Measurements from ENCODE around the gene TMEM35A.
"Not testable (repeated sequence)": the region's sequence is repeated elsewhere in the genome, so short reads cannot be mapped to it uniquely, and the experiment has no call there.

Gene TMEM35A, protein sequence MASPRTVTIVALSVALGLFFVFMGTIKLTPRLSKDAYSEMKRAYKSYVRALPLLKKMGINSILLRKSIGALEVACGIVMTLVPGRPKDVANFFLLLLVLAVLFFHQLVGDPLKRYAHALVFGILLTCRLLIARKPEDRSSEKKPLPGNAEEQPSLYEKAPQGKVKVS

DNA sequence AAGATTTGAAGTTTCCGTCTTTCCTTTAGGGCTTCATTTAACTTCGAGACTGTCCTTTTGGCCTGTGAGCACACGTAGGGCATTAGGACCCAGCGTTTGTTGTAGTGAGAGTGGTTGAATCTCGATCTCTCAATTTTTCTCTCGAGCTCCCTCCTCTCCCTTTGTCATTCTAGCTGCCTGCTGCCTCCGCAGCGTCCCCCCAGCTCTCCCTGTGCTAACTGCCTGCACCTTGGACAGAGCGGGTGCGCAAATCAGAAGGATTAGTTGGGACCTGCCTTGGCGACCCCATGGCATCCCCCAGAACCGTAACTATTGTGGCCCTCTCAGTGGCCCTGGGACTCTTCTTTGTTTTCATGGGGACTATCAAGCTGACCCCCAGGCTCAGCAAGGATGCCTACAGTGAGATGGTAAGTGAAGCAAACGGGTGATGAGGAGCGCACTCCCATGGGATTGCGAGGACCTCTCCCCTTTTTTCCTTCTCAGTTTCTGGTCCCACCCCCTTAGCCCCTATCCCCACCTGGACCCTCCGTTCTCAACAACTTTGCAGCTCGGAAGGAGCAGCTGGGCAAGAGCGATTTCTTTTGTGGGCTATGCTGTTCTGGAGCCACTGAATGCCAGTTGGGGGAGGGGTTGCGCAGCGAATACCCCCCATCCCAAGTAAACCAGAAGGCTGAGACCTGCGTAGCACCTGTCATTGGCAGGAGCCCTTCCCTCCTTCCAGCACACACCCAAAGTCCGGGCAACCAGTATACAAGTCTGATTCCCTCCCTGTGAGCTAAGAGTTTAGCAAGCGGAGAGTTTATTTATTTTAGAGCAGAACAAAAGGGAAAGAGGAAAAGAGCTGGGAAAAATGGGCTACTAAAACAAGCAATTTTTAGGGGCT lies at the start of gene TMEM35A:
Gene TMEM35A, plus strand, starts transcription at position 164 of the 883 bp plus-strand sequence. Its CDS starts 124 bp downstream, at position 288.
- DNase-seq: no peak

DNA sequence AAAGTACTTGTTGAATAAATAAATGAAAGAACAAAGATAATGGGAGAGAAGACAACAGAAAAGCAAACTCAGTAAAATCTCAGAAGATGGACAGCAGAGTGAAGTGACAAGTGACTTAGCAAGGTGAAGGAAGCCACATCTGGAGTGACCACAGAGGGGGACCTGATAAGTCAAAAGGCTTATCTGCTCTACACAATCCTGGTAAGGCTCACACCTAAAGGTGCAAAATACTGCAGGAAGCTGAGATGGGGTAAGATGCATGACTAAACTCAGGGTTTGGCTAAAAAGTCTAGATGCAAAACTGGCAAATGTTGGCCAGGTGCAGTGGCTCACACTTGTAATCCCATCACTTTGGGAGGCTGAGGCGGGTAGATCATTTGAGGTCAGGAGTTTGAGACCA lies 49.0 kb upstream of the TMEM35A start:
- no peak for DNase-seq

DNA sequence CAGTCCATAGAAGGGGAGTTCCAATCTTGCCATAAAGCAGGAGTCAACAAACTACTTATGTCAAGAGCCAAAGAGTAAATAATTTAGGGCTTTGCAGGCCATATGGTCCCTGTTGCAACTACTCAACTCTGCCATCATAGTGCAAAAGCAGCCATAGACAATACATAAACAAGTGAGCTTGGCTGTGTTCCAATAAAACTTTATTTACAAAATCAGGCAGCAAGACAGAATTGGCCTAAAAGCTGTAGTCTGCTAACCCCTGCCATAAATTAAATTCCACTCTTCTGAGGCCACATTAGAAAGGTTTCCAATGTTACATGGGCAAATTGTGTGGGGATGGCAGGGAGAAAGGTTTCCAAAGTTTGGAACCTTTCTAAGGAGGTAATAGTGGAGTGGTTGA lies 41.4 kb upstream of the TMEM35A start:
- DNase-seq: no peak

DNA sequence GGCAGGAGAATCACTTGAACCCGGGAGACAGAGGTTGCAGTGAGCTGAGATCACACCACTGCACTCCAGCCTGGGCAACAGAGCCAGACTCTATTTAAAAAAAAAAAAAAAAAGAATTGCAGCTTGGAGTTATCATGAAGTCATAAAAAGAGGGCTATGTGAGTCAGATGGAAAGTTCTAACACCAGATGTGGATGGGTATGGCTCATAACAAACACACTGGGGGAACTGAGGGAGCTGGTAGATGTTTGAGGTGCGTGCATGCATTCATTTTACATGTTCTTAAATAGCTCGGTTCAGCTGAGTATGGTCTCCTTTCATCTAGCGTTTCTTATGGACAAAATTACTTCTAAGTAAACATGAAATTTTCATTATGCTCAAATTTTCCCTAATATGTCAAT lies 38.5 kb upstream of the TMEM35A start:
- DNase-seq: peak; percentile 58

DNA sequence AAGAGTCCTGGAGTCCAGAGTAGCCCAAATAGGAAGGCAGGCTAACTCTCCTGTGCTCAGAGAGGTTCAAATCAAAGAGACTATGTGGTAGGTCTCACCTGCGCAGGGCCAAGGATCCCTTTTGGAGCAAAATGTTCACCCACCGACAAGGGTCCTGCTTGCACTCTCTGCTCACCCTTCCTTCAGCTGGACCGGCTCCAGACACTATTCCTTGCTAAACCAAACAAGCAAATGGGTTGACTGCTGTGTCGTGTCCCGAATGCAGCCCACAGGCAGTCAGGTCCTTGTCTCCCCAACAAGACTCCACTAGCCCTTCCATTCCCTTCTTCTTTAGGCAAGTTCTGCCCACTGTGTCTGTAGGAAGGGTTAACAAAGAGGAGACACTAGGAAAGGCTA lies 27.5 kb upstream of the TMEM35A start:
- no peak for DNase-seq

DNA sequence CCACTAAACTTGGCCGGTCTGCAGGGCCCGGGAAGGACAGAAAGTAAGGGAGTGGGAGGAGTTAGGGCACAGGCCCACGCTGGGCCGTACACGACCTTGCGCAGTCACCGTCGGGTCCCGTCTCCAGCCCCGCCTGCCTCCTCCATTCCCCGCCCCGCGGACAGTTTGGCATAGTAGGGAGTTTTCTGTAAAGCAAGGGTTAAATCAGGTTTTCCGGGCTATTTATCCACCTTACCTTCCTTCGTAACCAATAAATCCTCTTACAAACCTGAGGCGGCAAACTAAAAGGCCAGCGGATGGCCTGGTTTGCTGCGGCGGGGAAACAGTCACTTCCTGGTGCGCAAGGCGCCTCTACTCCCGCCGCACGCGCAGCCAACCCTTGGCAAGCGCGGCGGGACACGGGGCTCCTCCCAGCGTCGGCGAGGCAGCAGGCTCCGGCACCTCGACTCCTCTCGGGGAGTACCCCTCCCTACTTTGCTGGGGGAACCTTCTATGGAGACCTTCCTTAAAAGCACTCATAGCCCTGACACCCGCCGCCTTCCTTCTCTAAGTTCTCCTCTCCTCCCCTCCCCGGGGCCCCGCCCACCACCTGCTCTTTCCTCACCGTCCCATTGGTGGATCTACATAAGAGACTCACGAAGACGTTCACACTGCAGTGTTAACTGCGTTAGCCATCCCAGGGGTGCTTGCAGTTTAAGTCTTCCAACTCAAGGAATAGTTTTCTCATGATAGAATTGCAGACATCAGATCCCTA lies 27.0 kb upstream of the TMEM35A start, which contains the start of gene TRMT2B:
Gene TRMT2B, minus strand, starts transcription at position 563 of the 754 bp plus-strand sequence. CDS start 9,822 bp downstream, outside the sequence.
- peak; percentile 84 for DNase-seq

DNA sequence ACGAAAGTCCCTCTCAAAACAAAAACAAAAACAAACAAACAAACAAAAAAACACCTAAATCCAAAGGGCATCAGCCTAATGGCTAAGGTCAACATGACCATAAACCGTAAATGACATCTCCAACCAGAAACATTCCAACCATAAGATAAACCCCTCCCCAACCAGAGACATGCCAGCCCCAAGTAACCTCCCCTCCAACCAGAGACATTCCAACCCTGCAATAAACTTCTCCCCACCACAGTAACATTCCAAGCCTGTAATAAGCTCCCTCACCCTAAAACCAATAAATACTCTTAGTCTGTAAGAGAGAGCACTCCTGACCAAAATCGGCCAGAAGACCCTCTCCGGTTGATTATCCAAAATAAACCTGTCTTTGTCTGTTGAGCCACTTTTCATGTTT lies 22.1 kb upstream of the TMEM35A start:
- DNase-seq: not testable (repeated sequence)

DNA sequence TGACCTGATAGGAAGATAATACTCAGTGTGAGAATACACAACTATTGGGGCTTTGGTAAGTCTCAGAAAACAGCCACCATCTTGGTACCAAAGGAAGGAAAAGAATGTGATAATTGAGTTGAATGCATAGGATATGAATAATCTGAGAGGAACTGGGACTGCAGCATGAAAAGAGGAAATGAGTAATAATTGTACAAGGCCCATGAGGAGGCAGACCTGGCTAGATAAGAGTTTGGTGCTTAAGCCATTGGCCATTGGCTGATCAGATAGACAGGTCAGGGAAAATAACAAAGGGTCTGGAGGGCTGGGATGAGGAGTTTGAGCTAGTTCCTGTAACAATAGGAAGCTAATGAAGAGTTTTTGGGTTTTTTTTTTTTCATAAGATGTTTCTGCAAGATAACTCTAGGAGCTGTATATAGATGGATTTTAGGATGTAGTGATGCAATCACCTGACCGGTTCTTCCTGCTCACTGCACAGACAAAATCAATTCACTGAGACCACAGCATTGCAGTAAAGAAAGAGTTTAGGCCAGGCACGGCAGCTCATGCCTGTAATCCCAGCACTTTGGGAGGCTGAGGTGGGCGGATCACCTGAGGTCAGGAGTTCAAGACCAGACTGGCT lies 21.5 kb upstream of the TMEM35A start:
- DNase-seq: peak; percentile 59

DNA sequence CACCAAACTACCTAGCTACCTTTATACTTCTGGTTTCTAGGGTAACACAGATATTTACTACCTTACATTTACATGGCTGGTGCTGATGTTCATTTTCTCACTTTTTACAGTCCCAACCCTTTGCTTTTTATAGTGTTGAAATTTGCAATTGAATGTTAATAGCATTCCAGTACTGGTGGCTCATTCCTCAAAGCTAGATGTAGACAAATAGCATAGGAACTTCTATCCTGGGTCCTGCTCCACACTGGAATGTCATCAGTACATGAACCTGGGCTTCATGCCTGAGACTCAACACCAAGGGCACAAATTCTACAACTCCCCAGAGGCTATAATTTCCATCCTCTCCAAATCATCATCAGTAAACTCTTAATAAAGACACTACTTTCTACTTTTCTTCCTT lies 16.5 kb upstream of the TMEM35A start:
- no peak for DNase-seq

DNA sequence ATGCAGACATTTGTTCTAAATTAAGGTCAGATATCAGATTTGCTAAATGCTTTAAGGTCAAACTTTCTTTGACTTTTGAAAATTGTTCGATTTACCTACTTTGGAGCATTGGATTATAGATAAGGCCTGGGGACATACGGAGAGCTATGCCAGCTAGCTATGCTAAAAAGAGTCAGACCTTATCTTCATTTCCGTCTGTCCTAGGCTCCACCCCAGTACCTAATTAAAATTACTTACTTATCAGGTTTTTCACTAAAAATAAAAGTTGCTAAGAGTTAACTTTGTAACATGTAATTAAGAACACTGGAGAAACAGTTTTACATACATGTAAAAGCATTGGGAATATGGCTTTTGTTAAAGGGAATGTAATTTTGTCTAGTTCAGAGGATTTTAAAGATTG lies 7.1 kb upstream of the TMEM35A start:
- DNase-seq: no peak

DNA sequence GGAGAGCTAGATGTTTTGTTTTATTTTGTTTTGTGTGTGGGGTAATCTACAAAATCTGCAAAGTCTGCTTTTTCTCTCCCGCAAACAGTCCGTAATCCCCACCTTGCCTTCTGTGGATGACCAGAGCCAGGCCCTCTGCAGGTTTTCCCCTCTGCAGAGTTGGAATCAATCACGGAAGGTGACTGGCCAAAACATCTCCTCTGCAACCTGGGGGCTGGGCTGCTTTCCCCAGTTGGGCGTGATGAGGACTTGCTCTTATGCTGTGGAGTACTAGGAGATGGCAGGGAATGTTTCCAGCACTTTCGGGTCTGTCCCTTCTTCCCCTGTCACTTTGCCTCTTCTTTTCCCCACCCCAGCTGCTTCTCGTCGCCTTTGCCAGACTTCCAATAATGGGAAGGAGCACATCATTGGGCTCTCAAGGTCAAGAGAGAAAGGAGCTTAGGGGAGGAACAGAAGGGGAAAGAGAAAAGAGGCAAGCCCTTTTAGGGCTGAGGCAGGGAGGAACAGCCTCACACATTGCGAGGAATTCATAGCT lies 1.1 kb downstream of the TMEM35A start:
- DNase-seq: no peak

DNA sequence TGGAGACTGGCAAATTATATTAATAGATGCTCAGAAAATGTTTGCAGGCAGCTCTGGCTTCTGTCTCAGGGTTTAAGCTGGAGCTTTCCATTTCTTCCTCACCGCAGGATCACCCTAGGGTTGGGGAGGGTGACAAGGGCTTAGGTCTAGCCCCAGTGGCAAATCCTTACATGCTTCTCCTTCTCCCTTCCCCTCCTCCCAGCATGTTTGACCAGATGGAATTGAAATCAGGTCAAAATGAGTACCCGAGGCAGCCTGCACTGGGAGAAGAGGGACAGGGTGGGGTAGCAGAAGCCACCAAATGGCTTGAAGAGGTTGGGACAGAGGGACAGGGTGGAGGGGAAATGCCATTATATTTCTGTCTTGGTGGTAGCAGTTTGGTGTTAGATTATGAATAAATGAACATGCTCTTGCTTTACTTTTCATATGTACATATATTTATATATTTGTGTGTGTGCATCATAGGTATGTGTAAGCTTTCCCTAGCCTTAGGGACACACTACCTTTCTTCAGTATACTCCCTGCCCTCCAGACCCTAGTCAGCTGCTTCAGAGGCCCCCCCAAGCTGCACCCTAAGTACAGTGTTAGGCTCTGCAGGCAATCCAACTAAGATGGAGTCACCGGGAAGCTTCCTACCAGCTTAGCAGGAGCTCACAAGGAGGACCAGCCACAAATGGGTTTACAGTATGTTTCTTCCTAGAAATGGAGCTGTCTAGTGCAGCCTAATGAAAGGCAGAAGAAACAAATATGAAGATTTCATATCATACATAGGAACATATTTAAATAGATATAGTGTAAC lies 1.8 kb downstream of the TMEM35A start:
- DNase-seq: no peak

DNA sequence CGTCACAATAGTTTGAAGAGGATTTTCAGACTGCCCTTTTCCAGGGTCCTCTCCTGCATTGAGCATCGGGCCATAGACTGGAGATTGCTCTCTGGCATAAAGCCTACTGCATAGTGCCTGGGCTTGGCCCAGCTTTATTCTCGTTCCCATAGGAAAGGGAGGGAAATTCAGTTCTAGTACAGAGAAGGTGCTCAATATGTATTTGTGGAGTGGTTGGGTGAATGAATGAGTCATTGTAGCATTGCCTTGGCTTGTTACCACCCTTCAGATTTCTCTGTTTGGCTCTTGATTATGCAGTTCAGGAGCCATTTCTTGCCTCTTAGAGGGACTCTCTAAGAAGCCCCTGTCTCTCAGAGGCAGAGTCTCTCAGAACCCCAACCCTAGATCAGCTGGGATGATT lies 2.6 kb downstream of the TMEM35A start:
- no peak for DNase-seq

DNA sequence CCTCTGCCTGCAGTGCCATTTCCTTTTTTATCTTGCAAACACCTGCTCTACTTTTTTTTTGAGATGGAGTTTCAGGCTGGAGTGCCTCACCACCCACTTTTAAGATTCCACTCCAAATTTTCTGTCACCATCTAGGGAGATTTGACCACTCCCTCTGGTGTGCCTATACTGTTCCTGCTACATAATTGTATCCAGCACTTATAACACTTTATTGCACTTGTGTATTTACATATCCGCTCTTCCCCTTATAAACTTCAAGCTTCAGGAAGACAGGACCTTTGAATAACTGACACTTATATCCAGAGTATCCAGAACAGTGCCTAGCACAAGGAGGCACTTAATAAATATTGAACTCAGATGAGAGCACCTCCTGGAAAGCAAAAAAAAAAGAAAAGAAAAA lies 13.1 kb downstream of the TMEM35A start:
- DNase-seq: no peak

DNA sequence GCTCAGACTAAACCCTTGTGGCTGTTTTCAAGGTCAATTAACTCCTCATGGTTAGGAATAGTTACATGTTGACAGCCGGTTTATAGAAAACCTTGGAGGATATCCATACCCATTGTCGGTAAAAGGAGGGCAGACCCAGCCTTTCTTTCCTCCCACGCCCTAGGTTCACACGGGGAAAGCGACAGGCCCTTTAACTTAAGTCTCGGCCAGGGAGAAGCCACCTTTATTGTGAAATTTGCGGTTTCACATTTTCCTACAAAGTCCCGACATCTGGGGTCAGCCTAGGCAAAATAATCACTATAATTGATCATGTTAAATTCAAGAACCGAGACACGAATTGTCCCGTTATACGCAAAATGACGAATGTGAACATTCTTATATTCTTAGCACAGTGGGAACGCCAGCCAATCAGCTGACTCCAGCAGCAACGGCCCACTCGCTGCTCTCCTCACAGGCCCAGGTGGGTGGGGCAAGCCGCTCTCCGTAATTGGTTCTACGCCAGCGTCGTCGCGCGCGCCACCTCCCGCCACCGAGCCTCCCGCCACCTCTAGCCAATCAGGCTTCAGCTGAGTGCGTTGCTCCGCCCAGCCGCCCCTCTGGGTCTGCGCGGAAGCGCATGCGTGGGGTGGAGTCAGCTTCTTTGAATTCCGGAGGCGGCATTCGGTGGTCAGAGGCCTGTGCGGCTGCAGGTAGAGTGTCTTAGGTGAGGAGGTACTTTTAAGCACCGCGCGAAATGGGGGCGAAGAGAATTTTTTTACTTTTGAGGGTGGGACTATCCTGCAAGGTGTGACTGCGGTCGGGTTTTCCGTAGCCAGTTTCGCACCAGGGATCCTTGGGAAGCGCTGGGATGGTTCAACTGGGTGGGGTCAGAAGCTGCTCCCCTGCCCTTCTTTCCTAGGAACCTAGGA lies 19.1 kb downstream of the TMEM35A start, which contains the start of gene CENPI:
Gene CENPI, plus strand, starts transcription at position 659 of the 908 bp plus-strand sequence. CDS start 2,867 bp downstream, outside the sequence.
- DNase-seq: peak; percentile 96

DNA sequence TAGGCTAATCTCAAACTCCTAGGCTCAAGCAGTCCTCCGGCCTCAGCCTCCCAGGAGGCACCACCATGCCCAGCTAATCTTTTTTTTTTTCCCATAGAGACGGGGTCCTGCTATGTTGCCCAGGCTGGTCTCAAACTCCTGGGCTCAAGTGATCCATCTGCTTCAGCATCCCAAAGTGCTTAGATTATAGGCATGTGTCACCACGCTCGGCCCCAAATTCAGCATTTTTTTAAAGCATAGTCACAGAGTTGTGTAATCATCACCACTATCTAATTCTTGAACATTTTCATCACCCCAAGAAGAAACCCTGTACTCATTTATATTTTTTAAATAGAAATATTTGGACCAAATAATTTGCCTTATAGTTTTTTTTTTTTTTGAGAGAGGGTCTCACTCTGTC lies 29.6 kb downstream of the TMEM35A start:
- DNase-seq: no peak

DNA sequence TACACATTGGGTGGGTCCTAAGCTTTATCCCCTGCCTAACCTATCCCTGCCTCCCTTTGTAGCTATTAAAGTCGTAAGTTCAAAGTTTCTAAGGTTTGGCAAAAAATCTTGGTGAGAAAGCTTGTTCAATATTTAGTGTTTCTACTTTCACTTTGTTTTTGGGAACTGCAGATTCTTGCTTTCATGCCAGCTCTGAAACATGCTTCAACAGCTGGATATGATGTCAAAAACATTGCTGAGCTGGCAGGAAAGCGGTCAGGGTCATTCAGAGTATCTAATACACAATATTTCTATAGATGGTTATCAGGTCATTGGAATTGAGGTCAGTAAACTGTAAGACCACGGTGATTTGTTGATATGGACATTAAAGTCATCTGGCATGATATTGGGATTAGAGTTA lies 39.0 kb downstream of the TMEM35A start:
- no peak for DNase-seq

DNA sequence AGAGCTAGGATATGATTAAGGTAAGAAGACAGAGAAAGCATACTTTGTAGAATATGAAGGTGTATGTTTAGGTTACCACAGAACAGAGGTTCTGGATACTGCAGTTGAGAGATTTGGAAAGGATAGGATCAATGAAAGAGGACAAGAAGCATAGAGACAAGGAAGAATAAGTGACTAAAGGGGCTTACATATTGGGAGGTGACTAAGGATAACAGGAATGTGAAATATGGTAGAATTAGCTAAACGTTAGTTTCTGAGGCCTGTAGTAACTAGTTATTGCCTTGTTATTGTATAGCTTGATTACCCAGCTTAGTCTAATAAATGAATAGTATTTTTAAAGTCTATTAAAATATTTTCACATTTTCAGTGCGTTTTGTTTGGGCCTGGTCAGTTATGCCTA lies 57.6 kb downstream of the TMEM35A start:
- DNase-seq: no peak
